Osteocyte (in vitro differentiated cells): ENCODE results near the gene TMBIM6. TPM values are rescaled to one million over a fixed set of nuclear protein-coding genes. Genes with fewer than 3 reads are reported as not detected.

Source experiments
- DNase-seq: peaks from one replicate; pipeline ENCODE4 v3.0.0; 2021; ENCODE audit warnings: mixed read lengths; ENCODE audit not compliant: unreplicated experiment; ENCODE audit errors: extremely low spot score
- H3K27ac Mint-ChIP-seq: one replicate; pipeline ENCODE4 v1.8.0; 2021; ENCODE audit warnings: mild to moderate bottlenecking, mixed read lengths; ENCODE audit not compliant: unreplicated experiment
- H3K27me3 Mint-ChIP-seq: one replicate; pipeline ENCODE4 v1.8.0; 2021; ENCODE audit warnings: mixed read lengths; ENCODE audit not compliant: unreplicated experiment
- H3K36me3 Mint-ChIP-seq: one replicate; pipeline ENCODE4 v1.8.0; 2021; ENCODE audit warnings: mixed read lengths; ENCODE audit not compliant: unreplicated experiment
- H3K4me1 Mint-ChIP-seq: one replicate; pipeline ENCODE4 v1.8.0; 2021; ENCODE audit warnings: mixed read lengths; ENCODE audit not compliant: unreplicated experiment
- H3K4me3 Mint-ChIP-seq: one replicate; pipeline ENCODE4 v1.8.0; 2021; ENCODE audit warnings: mild to moderate bottlenecking, moderate library complexity, mixed read lengths; ENCODE audit not compliant: unreplicated experiment
- H3K9me3 Mint-ChIP-seq: one replicate; pipeline ENCODE4 v1.8.0; 2021; ENCODE audit warnings: mixed read lengths; ENCODE audit not compliant: unreplicated experiment
- CTCF ChIP-seq: fragments of 200-600 bp; sonication (generic); IDR thresholded peaks from 2 replicates; pipeline ENCODE4 v1.5.0; 2021; ENCODE audit warnings: antibody characterized with exemption, mild to moderate bottlenecking, moderate library complexity
- total RNA-seq: library from RNA; stranded (reverse); gene quantifications from 2 replicates; pipeline ENCODE4 v1.2.1, GENCODE V29; 2021

Gene TMBIM6
- total RNA-seq, 1 donor from 2014 or later: 385 TPM

DNA sequence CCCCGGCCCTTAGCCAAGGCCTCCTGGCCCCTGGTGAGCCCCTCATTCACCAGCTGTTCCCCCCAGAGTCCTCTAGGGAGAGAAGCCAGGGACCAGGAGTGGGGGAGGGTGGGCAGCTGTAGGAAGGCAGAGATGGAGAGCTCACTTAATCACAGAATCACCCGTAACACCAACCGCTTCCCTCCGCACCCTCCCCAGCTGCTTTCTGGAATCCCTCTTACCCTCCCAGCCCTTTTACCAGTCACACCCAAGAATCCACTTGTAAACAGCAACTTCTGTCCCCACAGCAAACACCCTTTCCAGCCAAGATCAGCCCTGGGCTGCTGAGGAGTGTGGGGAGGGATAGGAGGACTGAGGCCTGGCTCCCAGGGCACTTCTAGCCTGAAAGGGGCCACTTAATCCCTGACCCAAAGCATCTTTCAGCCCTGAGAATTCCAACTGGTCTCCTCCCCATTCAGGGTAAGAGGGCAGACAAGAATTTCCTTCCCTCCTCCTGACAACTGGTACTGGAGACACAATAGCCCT is 68.1 kb downstream of the TMBIM6 start:
- Mint-ChIP-seq H3K36me3 (peaks cover 15% of the 10 kb centered on the region), H3K4me1 (peaks cover 36% of the 10 kb centered on the region), H3K9me3 (no peaks in the 10 kb centered on the region), H3K27me3 (no peaks in the 10 kb centered on the region), H3K27ac (peak overlapping the region; percentile 70), H3K4me3 (no peak overlapping the region)
- DNase-seq: no peak
- TF ChIP-seq CTCF: no peak

DNA sequence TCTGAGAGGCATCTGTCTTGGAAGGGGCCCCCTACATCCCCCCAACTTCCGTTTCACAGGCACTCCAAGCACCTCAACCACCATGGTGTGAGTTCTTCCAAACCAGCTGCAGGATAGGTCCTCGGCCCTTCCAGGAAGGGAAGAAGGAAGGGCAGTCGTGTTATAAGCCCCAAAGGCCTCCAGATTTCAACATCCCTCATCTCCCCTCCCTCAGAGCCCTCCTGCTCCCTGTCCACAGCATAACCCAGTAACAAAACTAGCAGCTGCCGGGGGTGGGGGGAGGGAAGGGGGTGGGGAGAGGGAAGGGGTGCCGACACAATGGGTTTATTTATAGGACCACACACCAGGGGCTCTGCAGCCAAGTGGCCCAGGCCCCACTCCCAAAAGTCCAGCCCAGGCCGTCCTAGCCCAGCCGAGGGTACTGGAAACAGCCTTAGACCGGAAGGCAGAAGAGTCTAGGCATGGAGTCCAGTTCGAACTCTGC is 68.6 kb downstream of the TMBIM6 start:
- Mint-ChIP-seq H3K27ac (peak overlapping the region; percentile 70), H3K9me3 (no peaks in the 10 kb centered on the region), H3K27me3 (no peaks in the 10 kb centered on the region), H3K4me3 (no peak overlapping the region), H3K36me3 (peaks cover 16% of the 10 kb centered on the region), H3K4me1 (peaks cover 36% of the 10 kb centered on the region)
- no peak for TF ChIP-seq CTCF
- no peak for DNase-seq

DNA sequence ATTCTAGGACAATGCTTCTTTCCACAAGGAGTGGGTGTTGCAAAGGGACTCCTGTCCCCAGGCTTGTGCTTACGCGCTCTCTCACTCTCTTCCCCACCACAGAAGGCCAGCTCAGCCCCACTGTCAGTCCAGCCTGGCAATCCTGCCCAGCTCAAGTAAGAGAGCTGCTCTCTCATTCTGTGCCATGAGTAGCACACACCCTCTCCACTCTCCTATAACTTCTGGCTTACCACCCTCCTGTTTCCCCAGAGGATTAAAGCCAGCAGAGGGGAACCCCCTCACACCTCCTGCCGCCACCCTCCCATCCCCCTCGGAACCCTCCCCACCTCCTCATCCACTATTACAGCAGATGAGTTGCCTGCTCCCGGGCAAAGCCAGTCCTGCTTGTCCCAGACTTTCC is 69.8 kb downstream of the TMBIM6 start:
- Mint-ChIP-seq H3K27me3 (no peaks in the 10 kb centered on the region), H3K27ac (no peak overlapping the region)

GRCh38 chr12:49811961-49812401 is 70.6 kb downstream of the TMBIM6 start:
- TF ChIP-seq CTCF: no peak
- peaks cover 36% of the 10 kb centered on the region for H3K4me1 Mint-ChIP-seq
- peaks cover 17% of the 10 kb centered on the region for H3K36me3 Mint-ChIP-seq
- no peaks in the 10 kb centered on the region for H3K27me3 Mint-ChIP-seq
- H3K27ac Mint-ChIP-seq: no peak overlapping the region
- no peaks in the 10 kb centered on the region for H3K9me3 Mint-ChIP-seq
- DNase-seq: no peak
- H3K4me3 Mint-ChIP-seq: no peak overlapping the region

More for the DNA sequence above, 69.8 kb downstream of the TMBIM6 start:
- Mint-ChIP-seq H3K9me3 (no peaks in the 10 kb centered on the region), H3K4me1 (peaks cover 39% of the 10 kb centered on the region), H3K36me3 (peaks cover 17% of the 10 kb centered on the region), H3K4me3 (no peak overlapping the region)
- DNase-seq: no peak
- no peak for TF ChIP-seq CTCF

DNA sequence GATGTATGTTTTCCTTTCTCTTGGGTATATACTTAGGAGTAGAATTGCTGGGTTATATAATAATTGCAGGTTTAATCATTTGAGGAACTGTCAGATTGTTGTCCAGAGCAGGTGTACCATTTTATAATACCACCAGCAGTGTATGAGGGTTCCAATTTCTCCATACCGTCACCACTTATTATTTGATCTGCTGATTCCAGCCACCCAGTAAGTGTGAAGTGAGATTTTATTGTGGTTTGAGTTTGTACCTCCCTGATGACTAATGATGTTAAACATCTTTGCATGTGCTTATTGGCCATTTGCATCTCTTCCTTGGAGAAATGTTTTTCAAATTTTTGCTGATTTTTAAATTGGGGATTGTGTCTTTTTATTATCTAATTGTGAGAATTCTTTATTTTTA is 71.8 kb downstream of the TMBIM6 start:
- Mint-ChIP-seq H3K9me3 (no peaks in the 10 kb centered on the region), H3K27ac (no peak overlapping the region), H3K4me1 (peaks cover 34% of the 10 kb centered on the region), H3K36me3 (peaks cover 20% of the 10 kb centered on the region), H3K4me3 (no peak overlapping the region), H3K27me3 (no peaks in the 10 kb centered on the region)
- TF ChIP-seq CTCF: no peak
- DNase-seq: no peak

Other genes with a start within 250 kb of the TMBIM6 start
- 0.35 TPM in 1 of 2 replicates, not detected in the other for gene KCNH3, start 202.5 kb upstream of the TMBIM6 start, total RNA-seq
- gene MCRS1, start 173.4 kb upstream of the TMBIM6 start, total RNA-seq: 61.6 and 69.3 TPM in 2 replicates
- 0.30 and 0.50 TPM in 2 replicates for gene FAM186B, start 135.9 kb upstream of the TMBIM6 start, total RNA-seq
- 25.6 and 28.9 TPM in 2 replicates for gene PRPF40B, start 118.0 kb upstream of the TMBIM6 start, total RNA-seq
- 37.4 and 37.7 TPM in 2 replicates for gene FMNL3, start 34.2 kb upstream of the TMBIM6 start, total RNA-seq
- 39.1 and 42.4 TPM in 2 replicates for gene NCKAP5L, start 86.9 kb downstream of the TMBIM6 start, total RNA-seq
- 4.2 and 5.3 TPM in 2 replicates for gene BCDIN3D, start 101.5 kb downstream of the TMBIM6 start, total RNA-seq
- gene FAIM2, start 162.3 kb downstream of the TMBIM6 start, total RNA-seq: 1.4 and 1.5 TPM in 2 replicates
- not detected in 2 replicates for gene AQP2, start 209.2 kb downstream of the TMBIM6 start, total RNA-seq
- 0.24 and 0.46 TPM in 2 replicates for gene AQP5, start 220.3 kb downstream of the TMBIM6 start, total RNA-seq
- gene AQP6, start 231.4 kb downstream of the TMBIM6 start, total RNA-seq: not detected in 2 replicates